PC-9 (cell line): Measurements from ENCODE around the gene POLA1.

Experiments used
- EZH2 ChIP-seq: fragments of 200-600 bp; sonication (generic); IDR thresholded peaks from 2 replicates; pipeline ENCODE4 v1.8.0; 2017; ENCODE audit warnings: antibody characterized with exemption, low read depth
- TF ChIP-seq, protein P1 (sequence below): fragments of 200-600 bp; sonication (generic); conservative IDR thresholded peaks from 2 replicates; pipeline ENCODE4 v1.6.1; 2017; ENCODE audit warnings: mixed run types, antibody characterized with exemption, mild to moderate bottlenecking, moderate library complexity

DNA sequence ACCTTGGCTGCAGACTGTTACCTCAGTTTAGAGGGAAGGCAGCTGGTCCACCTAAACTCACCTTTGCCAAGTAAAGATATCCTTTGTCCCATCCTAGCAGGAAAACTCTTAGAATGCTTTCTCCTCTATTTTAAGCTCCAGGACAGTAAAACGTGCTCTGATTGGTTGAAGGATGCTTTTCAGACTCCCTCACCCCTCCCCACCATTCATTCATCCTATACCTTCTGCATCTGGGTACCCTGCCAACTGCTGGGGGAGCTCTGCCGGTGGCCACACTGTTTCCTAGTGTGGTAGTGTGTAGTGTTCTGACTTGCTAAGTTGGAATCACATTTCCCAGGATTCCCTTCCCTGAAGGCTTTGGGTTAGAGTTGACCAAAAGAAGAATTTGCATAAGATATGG, 20.3 kb upstream of the POLA1 start:
- TF ChIP-seq, protein P1, sequence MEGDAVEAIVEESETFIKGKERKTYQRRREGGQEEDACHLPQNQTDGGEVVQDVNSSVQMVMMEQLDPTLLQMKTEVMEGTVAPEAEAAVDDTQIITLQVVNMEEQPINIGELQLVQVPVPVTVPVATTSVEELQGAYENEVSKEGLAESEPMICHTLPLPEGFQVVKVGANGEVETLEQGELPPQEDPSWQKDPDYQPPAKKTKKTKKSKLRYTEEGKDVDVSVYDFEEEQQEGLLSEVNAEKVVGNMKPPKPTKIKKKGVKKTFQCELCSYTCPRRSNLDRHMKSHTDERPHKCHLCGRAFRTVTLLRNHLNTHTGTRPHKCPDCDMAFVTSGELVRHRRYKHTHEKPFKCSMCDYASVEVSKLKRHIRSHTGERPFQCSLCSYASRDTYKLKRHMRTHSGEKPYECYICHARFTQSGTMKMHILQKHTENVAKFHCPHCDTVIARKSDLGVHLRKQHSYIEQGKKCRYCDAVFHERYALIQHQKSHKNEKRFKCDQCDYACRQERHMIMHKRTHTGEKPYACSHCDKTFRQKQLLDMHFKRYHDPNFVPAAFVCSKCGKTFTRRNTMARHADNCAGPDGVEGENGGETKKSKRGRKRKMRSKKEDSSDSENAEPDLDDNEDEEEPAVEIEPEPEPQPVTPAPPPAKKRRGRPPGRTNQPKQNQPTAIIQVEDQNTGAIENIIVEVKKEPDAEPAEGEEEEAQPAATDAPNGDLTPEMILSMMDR, result no peak
- TF ChIP-seq EZH2, result no peak
